ENCODE measurements around the gene COBL. TPM values are rescaled to one million over a fixed set of nuclear protein-coding genes. Genes with fewer than 3 reads are reported as not detected.

Gene COBL
- total and polyA plus RNA-seq, 2 of the 8 experiments (the other 6 are each of a cell fraction or from before 2014, with no cell fraction given): 13.8 to 40.4 TPM

- TF ChIP-seq ATF2 (IDR thresholded peaks at IDR 0.05; ENCODE audit: low read length) (no peak), GTF2F1 (IDR thresholded peaks at IDR 0.05; ENCODE audit: borderline replicate concordance, low read depth, low read length) (no peak), TAF1 (IDR thresholded peaks at IDR 0.05; ENCODE audit: low read depth, low read length) (no peak), CTCF (IDR thresholded peaks at IDR 0.05; ENCODE audit: control extremely low read depth in 1 of 3, insufficient read depth in 1 of 3, low read depth in 1 of 3, low read length in 3 of 3) (no peak), SIX5 (IDR thresholded peaks at IDR 0.05; ENCODE audit: low read depth, low read length) (no peak), CEBPB (IDR thresholded peaks at IDR 0.05; ENCODE audit: low read depth, low read length) (no peak), SIRT6 (IDR thresholded peaks at IDR 0.05; ENCODE audit: low read length) (no peak), NANOG (IDR thresholded peaks at IDR 0.05; ENCODE audit: insufficient read depth, low read depth, low read length, poor library complexity, severe bottlenecking) (no peak)
Observed at GRCh38 chr7:51249187-51249945, 67.2 kb downstream of the COBL start (continued).
